Measurements from ENCODE around the gene POLRMT.

DNA sequence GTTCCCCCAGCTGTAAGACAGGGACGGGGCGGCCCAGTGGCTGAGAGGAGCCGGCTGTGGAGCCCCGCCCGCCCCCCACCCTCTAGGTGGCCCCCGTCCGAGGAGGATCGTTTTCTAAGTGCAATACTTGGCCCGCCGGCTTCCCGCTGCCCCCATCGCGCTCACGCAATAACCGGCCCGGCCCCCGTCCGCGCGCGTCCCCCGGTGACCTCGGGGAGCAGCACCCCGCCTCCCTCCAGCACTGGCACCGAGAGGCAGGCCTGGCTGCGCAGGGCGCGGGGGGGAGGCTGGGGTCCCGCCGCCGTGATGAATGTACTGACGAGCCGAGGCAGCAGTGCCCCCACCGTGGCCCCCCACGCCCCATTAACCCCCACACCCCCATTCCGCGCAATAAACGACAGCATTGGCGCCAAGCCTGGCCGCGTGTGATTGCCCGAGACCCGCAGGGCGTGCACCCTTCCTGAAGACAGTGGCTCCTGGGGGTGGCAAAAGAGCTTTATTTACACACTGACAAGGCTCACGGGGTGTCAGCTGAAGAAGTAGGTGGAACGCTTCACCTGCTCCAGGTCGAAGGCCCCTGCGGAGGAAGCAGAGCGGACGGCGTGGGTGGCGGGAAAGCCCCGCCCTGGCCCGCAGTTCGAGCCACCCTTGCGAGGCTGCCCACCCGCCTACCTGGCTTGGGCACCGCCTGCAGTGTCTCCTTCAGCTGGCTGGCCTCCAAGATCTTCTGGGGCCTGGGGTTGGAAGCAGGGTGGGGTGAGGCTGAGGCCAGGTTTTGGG lies 16.4 kb downstream of the POLRMT start:
- TF ChIP-seq, protein P1, sequence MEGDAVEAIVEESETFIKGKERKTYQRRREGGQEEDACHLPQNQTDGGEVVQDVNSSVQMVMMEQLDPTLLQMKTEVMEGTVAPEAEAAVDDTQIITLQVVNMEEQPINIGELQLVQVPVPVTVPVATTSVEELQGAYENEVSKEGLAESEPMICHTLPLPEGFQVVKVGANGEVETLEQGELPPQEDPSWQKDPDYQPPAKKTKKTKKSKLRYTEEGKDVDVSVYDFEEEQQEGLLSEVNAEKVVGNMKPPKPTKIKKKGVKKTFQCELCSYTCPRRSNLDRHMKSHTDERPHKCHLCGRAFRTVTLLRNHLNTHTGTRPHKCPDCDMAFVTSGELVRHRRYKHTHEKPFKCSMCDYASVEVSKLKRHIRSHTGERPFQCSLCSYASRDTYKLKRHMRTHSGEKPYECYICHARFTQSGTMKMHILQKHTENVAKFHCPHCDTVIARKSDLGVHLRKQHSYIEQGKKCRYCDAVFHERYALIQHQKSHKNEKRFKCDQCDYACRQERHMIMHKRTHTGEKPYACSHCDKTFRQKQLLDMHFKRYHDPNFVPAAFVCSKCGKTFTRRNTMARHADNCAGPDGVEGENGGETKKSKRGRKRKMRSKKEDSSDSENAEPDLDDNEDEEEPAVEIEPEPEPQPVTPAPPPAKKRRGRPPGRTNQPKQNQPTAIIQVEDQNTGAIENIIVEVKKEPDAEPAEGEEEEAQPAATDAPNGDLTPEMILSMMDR (IDR thresholded peaks at IDR 0.05): no peak
- TF ChIP-seq EP300 (IDR thresholded peaks at IDR 0.05): no peak
